IMR-90 (cell line): ENCODE measurements around the gene MUC5B. TPM values are rescaled to one million over a fixed set of nuclear protein-coding genes. Genes with fewer than 3 reads are reported as not detected.

ENCODE experiments used
- ATAC-seq: fragments of 200-7000 bp; cut with Tn5 transposase; 2 replicates; pipeline ENCODE4 v1.9.1; 2020; ENCODE audit warnings: low read depth, mild to moderate bottlenecking, moderate library complexity
- BruUV-seq: library from RNA; stranded (reverse); fragments of 400-500 nt; replicated peaks from 2 replicates; lab custom pipeline; 2021; lab: Mats Ljungman, UMichigan
- CTCF ChIA-PET: fragments of 300-600 bp; formaldehyde crosslinking; extraction: SDS; loops from one replicate; lab custom pipeline; 2021; ENCODE audit warnings: antibody characterized with exemption; lab: Yijun Ruan, JAX
- POLR2A ChIA-PET: fragments of 300-600 bp; sonication (Branson Sonifier 250); formaldehyde crosslinking; loops from one replicate; lab custom pipeline; 2022; ENCODE audit warnings: antibody characterized with exemption; ENCODE audit not compliant: unreplicated experiment; lab: Charles Lee
- DNase-seq: peaks from one replicate; pipeline ENCODE4 v3.0.0; 2013
- H2AFZ ChIP-seq: replicated peaks from 2 replicates; pipeline ENCODE3; 2013; ENCODE audit warnings: low read length, mild to moderate bottlenecking; ENCODE audit not compliant: poor library complexity
- H2AK5ac ChIP-seq: 2 replicates; pipeline ENCODE4 v1.6.1; 2013; ENCODE audit warnings: low read depth, low read length, inconsistent platforms
- H2AK9ac ChIP-seq: replicated peaks from 2 replicates; pipeline ENCODE3; 2013; ENCODE audit warnings: mild to moderate bottlenecking, low read depth, low read length, moderate library complexity; ENCODE audit not compliant: poor library complexity
- H2BK120ac ChIP-seq: 2 replicates; pipeline ENCODE4 v1.6.1; 2013; ENCODE audit warnings: low read depth, low read length, inconsistent platforms
- H2BK15ac ChIP-seq: 3 replicates; pipeline ENCODE4 v1.6.1; 2013; ENCODE audit warnings: low read depth, low read length, inconsistent platforms
- H2BK20ac ChIP-seq: 2 replicates; pipeline ENCODE4 v1.6.1; 2013; ENCODE audit warnings: low read depth, mild to moderate bottlenecking, inconsistent platforms, low read length, moderate library complexity
- H2BK5ac ChIP-seq: 2 replicates; pipeline ENCODE4 v1.6.1; 2013; ENCODE audit warnings: mild to moderate bottlenecking, low read depth, low read length, inconsistent platforms; ENCODE audit not compliant: poor library complexity, severe bottlenecking
- H3K14ac ChIP-seq: replicated peaks from 2 replicates; pipeline ENCODE4 v1.6.1; 2013; ENCODE audit warnings: low read depth, low read length, inconsistent platforms
- H3K18ac ChIP-seq: 2 replicates; pipeline ENCODE4 v1.6.1; 2013; ENCODE audit warnings: low read depth, low read length, control low read depth
- H3K23ac ChIP-seq: 2 replicates; pipeline ENCODE4 v1.6.1; 2013; ENCODE audit warnings: low read depth, low read length, inconsistent platforms
- H3K27ac ChIP-seq: 2 replicates; pipeline ENCODE4 v1.5.1; 2013; ENCODE audit warnings: mild to moderate bottlenecking, control low read depth, low read length; ENCODE audit not compliant: insufficient read depth
- H3K27me3 ChIP-seq: 2 replicates; pipeline ENCODE4 v1.6.1; 2013; ENCODE audit warnings: low read length; ENCODE audit not compliant: control insufficient read depth, insufficient read depth
- H3K36me3 ChIP-seq: 2 replicates; pipeline ENCODE4 v1.6.1; 2013; ENCODE audit warnings: low read length, mixed read lengths; ENCODE audit not compliant: control insufficient read depth, insufficient read depth
- H3K4ac ChIP-seq: 2 replicates; pipeline ENCODE4 v1.6.1; 2013; ENCODE audit warnings: low read depth, low read length, inconsistent platforms
- H3K4me1 ChIP-seq: 2 replicates; pipeline ENCODE4 v1.6.1; 2013; ENCODE audit warnings: low read length, mixed read lengths; ENCODE audit not compliant: control insufficient read depth, insufficient read depth
- H3K4me2 ChIP-seq: 2 replicates; pipeline ENCODE4 v1.6.1; 2013; ENCODE audit warnings: low read depth, mild to moderate bottlenecking, control low read depth, low read length, moderate library complexity
- H3K4me3 ChIP-seq: 2 replicates; pipeline ENCODE4 v1.5.1; 2013; ENCODE audit warnings: low read depth, mild to moderate bottlenecking, control low read depth, low read length, moderate library complexity; ENCODE audit not compliant: insufficient read depth
- H3K56ac ChIP-seq: 2 replicates; pipeline ENCODE4 v1.6.1; 2013; ENCODE audit warnings: low read length, inconsistent platforms; ENCODE audit not compliant: insufficient read depth; ENCODE audit errors: extremely low read depth
- H3K79me1 ChIP-seq, 2 experiments: 2 replicates each; pipeline ENCODE4 v1.6.1; 2013; ENCODE audit warnings: low read length in 2 of 2, inconsistent platforms in 1 of 2, low read depth in 1 of 2
- H3K9ac ChIP-seq: 2 replicates; pipeline ENCODE4 v1.6.1; 2013; ENCODE audit warnings: low read depth, low read length, control low read depth
- H3K9me1 ChIP-seq: 2 replicates; pipeline ENCODE4 v1.6.1; 2013; ENCODE audit warnings: low read length, inconsistent platforms; ENCODE audit not compliant: insufficient read depth
- H3K9me3 ChIP-seq: 2 replicates; pipeline ENCODE4 v1.6.1; 2013; ENCODE audit warnings: low read length; ENCODE audit not compliant: control insufficient read depth, insufficient read depth
- H4K20me1 ChIP-seq: 2 replicates; pipeline ENCODE4 v1.6.1; 2013; ENCODE audit warnings: low read length, inconsistent platforms; ENCODE audit not compliant: insufficient read depth
- H4K5ac ChIP-seq: 2 replicates; pipeline ENCODE4 v1.6.1; 2013; ENCODE audit warnings: mild to moderate bottlenecking, low read depth, low read length, control low read depth
- H4K8ac ChIP-seq, 2 experiments: 2 replicates each; pipeline ENCODE4 v1.6.1; 2013; ENCODE audit warnings: low read depth in 2 of 2, low read length in 2 of 2, control low read depth in 1 of 2, inconsistent platforms in 1 of 2
- H4K91ac ChIP-seq: 2 replicates; pipeline ENCODE4 v1.6.1; 2013; ENCODE audit warnings: low read depth, low read length, inconsistent platforms; ENCODE audit not compliant: insufficient read depth
- FOS ChIP-seq: fragments of 150-350 bp; IDR thresholded peaks from 2 replicates; pipeline ENCODE4 v1.6.1; 2016; ENCODE audit warnings: low read depth, low read length
- NFE2L2 ChIP-seq: fragments of 150-350 bp; IDR thresholded peaks from 2 replicates; pipeline ENCODE4 v1.6.1; 2016; ENCODE audit warnings: low read depth, mild to moderate bottlenecking, low read length
- POLR2A ChIP-seq: IDR thresholded peaks from 2 replicates; pipeline ENCODE4 v1.6.1; 2012; ENCODE audit warnings: mild to moderate bottlenecking, low read depth, low read length
- RAD21 ChIP-seq: IDR thresholded peaks from 2 replicates; pipeline ENCODE4 v1.6.1; 2012; ENCODE audit warnings: low read length, improper control_type of control experiment
- RCOR1 ChIP-seq: IDR thresholded peaks from 2 replicates; pipeline ENCODE4 v1.6.1; 2012; ENCODE audit warnings: mild to moderate bottlenecking, low read length, improper control_type of control experiment; ENCODE audit not compliant: insufficient replicate concordance
- SMC3 ChIP-seq: fragments of 150-350 bp; IDR thresholded peaks from 2 replicates; pipeline ENCODE4 v1.6.1; 2016; ENCODE audit warnings: low read depth, mild to moderate bottlenecking, antibody characterized with exemption, low read length, moderate library complexity
- WGBS, 2 experiments: methylation state at CpG; one replicate each; pipeline versions ENCODE4 v1.1.5 to v1.1.7; 2013; ENCODE audit warnings: missing lambda C conversion rate in 2 of 2; ENCODE audit not compliant: insufficient read length in 1 of 2; ENCODE audit errors: extremely low coverage in 2 of 2; 5-methylcytosine and 5-hydroxymethylcytosine counted together
- dilution Hi-C: fragments of 300-500 bp; cut with HindIII; formaldehyde crosslinking; loops from one replicate; pipeline ENCODE4 v1.14.3; 2018; ENCODE audit warnings: low sequenced_read_pairs; ENCODE audit not compliant: unreplicated experiment
- in situ Hi-C: fragments of 300-500 bp; cut with MboI; formaldehyde crosslinking; loops from 3 replicates; pipeline ENCODE4 v1.14.3; 2019; ENCODE audit warnings: low sequenced_read_pairs, inconsistent platforms, mixed read lengths
- intact Hi-C: fragments of 100-400 bp; cut with micrococcal nuclease; formaldehyde crosslinking; loops from 2 replicates; pipeline ENCODE4 v1.10.0; 2022
- polyA plus RNA-seq, 3 experiments: library from polyadenylated mRNA; depleted of rRNA; stranded (reverse); fragments of >200 nt; gene quantifications; 2 replicates each; pipeline ENCODE4 v1.2.3, GENCODE V29; 2012; ENCODE audit warnings: low replicate concordance in 1 of 3
- total RNA-seq: library from RNA; depleted of rRNA; stranded (reverse); fragments of >200 nt; gene quantifications from 2 replicates; pipeline ENCODE4 v1.2.3, GENCODE V29; 2012
- TF ChIP-seq, protein P1 (sequence below): fragments of 150-350 bp; IDR thresholded peaks from 2 replicates; pipeline ENCODE4 v1.6.1; 2016; ENCODE audit warnings: low read depth, mild to moderate bottlenecking, low read length, moderate library complexity, borderline replicate concordance
- TF ChIP-seq, protein P2 (sequence below): fragments of 150-350 bp; IDR thresholded peaks from 2 replicates; pipeline ENCODE4 v1.6.1; 2017; ENCODE audit warnings: mild to moderate bottlenecking, antibody characterized with exemption, low read length, low read depth

MUC5B gene
- total and polyA plus RNA-seq, 2 of the 4 experiments (the other 2 are of a cell fraction) = not detected

DNA sequence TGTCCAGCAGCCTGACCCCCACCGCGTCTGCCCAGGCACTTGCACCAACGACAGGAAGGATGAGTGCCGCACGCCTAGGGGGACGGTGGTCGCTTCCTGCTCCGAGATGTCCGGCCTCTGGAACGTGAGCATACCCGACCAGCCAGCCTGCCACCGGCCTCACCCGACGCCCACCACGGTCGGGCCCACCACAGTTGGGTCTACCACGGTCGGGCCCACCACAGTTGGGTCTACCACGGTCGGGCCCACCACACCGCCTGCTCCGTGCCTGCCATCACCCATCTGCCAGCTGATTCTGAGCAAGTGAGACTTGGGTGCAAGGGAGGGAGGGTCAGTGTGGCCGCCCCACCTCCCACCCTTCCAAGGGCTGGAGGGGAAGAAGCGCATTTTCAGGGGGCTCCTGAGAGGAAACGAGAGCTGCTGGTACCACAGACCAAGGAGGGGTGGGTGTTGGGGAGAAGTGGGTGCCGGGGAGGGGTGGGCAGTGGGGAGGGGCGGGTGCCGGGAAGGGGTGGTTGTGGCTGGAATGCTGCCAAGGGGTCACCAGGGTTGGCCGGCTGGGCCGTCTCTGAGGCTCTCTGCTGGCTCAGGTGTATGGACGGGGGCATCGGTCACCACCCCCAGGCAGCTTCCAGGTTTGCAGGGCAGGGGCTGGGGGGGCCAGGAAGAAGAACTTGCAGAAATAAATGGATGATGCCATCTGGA is 27.7 kb upstream of the MUC5B start:
- no TSS peak for BruUV-seq
- no peak overlapping the region for H4K8ac ChIP-seq
- H3K27me3 ChIP-seq = peaks cover 3% of the 10 kb centered on the region; the same call in 1 of the 2 replicates
- dilution Hi-C loops (no loop called here), intact Hi-C loops (no loop called here), in situ Hi-C loops (no loop called here)
- H2BK15ac ChIP-seq = no peak overlapping the region
- H3K4me3 ChIP-seq = no peak overlapping the region
- H3K27ac ChIP-seq = no peak overlapping the region
- H4K5ac ChIP-seq = no peak overlapping the region
- H3K79me1 ChIP-seq = no peaks in the 10 kb centered on the region
- ChIA-PET POLR2A (no interaction called here), CTCF (no interaction called here)
- no peak overlapping the region for H2AK9ac ChIP-seq
- H3K18ac ChIP-seq = no peak overlapping the region
- no peak overlapping the region for H2AK5ac ChIP-seq
- ATAC-seq = no peak
- WGBS, 2 experiments = 84% methylated on average over 9 of the region's 32 CpGs; no CpG with 5 or more reads in 1 of the 2 experiments
- no peaks in the 10 kb centered on the region for H4K20me1 ChIP-seq
- no peaks in the 10 kb centered on the region for H3K36me3 ChIP-seq
- H3K14ac ChIP-seq = no peak overlapping the region
- no peak for DNase-seq
- no peak overlapping the region for H2BK120ac ChIP-seq
- H3K9me3 ChIP-seq = peaks cover 10% of the 10 kb centered on the region; the same call in 1 of the 2 replicates
- H2AFZ ChIP-seq = no peak overlapping the region
- H3K4me2 ChIP-seq = no peak overlapping the region
- no peak for TF ChIP-seq POLR2A
- TF ChIP-seq NFE2L2 = no peak
- TF ChIP-seq SMC3 = no peak
- no peak for TF ChIP-seq FOS
- TF ChIP-seq RAD21 = no peak
- TF ChIP-seq, protein P1, sequence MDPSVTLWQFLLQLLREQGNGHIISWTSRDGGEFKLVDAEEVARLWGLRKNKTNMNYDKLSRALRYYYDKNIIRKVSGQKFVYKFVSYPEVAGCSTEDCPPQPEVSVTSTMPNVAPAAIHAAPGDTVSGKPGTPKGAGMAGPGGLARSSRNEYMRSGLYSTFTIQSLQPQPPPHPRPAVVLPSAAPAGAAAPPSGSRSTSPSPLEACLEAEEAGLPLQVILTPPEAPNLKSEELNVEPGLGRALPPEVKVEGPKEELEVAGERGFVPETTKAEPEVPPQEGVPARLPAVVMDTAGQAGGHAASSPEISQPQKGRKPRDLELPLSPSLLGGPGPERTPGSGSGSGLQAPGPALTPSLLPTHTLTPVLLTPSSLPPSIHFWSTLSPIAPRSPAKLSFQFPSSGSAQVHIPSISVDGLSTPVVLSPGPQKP = no peak
- TF ChIP-seq RCOR1 = no peak
- TF ChIP-seq, protein P2, sequence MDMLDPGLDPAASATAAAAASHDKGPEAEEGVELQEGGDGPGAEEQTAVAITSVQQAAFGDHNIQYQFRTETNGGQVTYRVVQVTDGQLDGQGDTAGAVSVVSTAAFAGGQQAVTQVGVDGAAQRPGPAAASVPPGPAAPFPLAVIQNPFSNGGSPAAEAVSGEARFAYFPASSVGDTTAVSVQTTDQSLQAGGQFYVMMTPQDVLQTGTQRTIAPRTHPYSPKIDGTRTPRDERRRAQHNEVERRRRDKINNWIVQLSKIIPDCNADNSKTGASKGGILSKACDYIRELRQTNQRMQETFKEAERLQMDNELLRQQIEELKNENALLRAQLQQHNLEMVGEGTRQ = no peak
- H3K4me1 ChIP-seq = no peaks in the 10 kb centered on the region
- no peak overlapping the region for H4K91ac ChIP-seq
- no peak overlapping the region for H3K56ac ChIP-seq
- H2BK5ac ChIP-seq = no peak overlapping the region
- no peak overlapping the region for H3K23ac ChIP-seq
- H3K9ac ChIP-seq = no peak overlapping the region
- no peaks in the 10 kb centered on the region for H3K9me1 ChIP-seq
- no peak overlapping the region for H3K4ac ChIP-seq
- H2BK20ac ChIP-seq = no peak overlapping the region
